ENCODE data around the gene CTBP2.

DNA sequence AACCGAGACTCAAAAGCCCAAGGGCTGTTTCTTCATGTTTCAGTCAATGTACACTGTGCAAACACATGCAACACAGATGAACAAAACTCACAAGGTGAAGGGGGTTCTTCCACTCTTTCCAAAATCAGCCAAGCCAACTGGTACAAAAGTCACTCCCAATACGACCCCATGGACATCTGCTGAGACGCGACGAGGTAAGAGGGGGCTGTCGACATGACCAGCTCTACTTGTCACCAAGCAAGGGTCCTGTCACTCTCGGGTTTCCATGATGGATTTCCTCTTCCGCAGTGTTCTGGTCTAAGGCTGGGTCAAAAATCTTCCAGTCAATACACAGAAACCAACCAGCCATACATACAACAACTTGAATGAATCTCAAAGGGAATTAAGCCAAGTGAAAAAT is 37.8 kb downstream of the CTBP2 start:
- no peak for TF ChIP-seq CREB1 (IDR thresholded peaks at IDR 0.05; ENCODE audit: low read depth)
- TF ChIP-seq EP300 (IDR thresholded peaks at IDR 0.05; ENCODE audit: borderline replicate concordance) = no peak
- TF ChIP-seq EGR1 (IDR thresholded peaks at IDR 0.05) = no peak
- TF ChIP-seq TEAD4 (IDR thresholded peaks at IDR 0.05) = no peak
- TF ChIP-seq, protein P1, sequence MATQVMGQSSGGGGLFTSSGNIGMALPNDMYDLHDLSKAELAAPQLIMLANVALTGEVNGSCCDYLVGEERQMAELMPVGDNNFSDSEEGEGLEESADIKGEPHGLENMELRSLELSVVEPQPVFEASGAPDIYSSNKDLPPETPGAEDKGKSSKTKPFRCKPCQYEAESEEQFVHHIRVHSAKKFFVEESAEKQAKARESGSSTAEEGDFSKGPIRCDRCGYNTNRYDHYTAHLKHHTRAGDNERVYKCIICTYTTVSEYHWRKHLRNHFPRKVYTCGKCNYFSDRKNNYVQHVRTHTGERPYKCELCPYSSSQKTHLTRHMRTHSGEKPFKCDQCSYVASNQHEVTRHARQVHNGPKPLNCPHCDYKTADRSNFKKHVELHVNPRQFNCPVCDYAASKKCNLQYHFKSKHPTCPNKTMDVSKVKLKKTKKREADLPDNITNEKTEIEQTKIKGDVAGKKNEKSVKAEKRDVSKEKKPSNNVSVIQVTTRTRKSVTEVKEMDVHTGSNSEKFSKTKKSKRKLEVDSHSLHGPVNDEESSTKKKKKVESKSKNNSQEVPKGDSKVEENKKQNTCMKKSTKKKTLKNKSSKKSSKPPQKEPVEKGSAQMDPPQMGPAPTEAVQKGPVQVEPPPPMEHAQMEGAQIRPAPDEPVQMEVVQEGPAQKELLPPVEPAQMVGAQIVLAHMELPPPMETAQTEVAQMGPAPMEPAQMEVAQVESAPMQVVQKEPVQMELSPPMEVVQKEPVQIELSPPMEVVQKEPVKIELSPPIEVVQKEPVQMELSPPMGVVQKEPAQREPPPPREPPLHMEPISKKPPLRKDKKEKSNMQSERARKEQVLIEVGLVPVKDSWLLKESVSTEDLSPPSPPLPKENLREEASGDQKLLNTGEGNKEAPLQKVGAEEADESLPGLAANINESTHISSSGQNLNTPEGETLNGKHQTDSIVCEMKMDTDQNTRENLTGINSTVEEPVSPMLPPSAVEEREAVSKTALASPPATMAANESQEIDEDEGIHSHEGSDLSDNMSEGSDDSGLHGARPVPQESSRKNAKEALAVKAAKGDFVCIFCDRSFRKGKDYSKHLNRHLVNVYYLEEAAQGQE (IDR thresholded peaks at IDR 0.05; ENCODE audit: low read depth) = no peak
- TF ChIP-seq, protein P2, sequence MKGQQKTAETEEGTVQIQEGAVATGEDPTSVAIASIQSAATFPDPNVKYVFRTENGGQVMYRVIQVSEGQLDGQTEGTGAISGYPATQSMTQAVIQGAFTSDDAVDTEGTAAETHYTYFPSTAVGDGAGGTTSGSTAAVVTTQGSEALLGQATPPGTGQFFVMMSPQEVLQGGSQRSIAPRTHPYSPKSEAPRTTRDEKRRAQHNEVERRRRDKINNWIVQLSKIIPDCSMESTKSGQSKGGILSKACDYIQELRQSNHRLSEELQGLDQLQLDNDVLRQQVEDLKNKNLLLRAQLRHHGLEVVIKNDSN (IDR thresholded peaks at IDR 0.05) = no peak
- TF ChIP-seq RAD21 (IDR thresholded peaks at IDR 0.05; ENCODE audit: low read depth) = no peak
- no peak for TF ChIP-seq TCF12 (IDR thresholded peaks at IDR 0.05; ENCODE audit: low read depth)
- TF ChIP-seq FOXM1 (IDR thresholded peaks at IDR 0.05; ENCODE audit: borderline replicate concordance, low read depth) = no peak
- TF ChIP-seq, protein P3, sequence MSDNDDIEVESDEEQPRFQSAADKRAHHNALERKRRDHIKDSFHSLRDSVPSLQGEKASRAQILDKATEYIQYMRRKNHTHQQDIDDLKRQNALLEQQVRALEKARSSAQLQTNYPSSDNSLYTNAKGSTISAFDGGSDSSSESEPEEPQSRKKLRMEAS (IDR thresholded peaks at IDR 0.05) = no peak
- no peak for TF ChIP-seq YY1 (IDR thresholded peaks at IDR 0.05; ENCODE audit: low read depth)
- TF ChIP-seq CEBPB (IDR thresholded peaks at IDR 0.05) = no peak

Measured in Ishikawa (cell line).